ENCODE data around the gene BOD1L1.

The BOD1L1 gene

DNA sequence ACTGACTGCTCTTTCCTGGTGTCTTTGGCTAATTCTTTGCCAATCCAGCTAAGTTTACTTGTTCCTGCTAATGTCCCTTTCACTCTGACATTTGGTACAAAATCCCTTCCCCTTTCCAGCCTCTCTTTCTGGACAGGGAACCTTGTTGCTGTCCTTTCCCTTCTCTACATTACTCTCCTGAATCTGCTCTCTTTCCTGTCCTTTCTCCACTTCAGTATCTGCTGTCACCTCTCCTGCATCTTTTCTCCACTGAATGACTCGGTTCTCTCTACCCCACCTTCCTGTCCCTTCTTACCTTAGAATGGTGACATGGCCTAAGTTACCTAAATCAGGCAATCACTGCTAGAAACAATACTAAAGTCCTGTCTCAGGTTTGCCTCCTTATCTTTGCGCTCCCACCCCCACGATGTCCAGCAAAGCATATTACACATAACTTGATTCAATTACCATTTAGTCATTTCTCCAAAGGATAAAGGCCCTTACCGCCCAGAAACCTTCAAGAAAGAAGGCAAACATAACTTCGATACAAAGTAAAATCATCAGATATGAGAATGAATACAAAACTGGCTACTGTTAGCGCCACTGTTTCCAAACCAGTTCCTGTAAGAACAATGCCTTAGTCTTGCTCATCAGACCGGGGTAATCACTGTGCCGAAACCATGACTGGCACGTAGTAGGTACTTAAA lies 890 bp downstream of the BOD1L1 start:
- H3K27me3 ChIP-seq (replicated peaks; ENCODE audit: control insufficient read depth, insufficient read depth, low read length, poor library complexity, severe bottlenecking): no peaks in the 10 kb centered on the region
- no peak for DNase-seq
- H3K36me3 ChIP-seq (ENCODE audit: control insufficient read depth, insufficient read depth, low read length): no peaks in the 10 kb centered on the region
- H3K4me3 ChIP-seq (ENCODE audit: insufficient read depth, low read depth, low read length, poor library complexity, severe bottlenecking): peak overlapping the region; percentile 97
- H3K9me3 ChIP-seq (ENCODE audit: control insufficient read depth, low read length): no peaks in the 10 kb centered on the region
- H3K4me1 ChIP-seq (ENCODE audit: control insufficient read depth, insufficient read depth, low read length, poor library complexity, severe bottlenecking): peaks cover 5% of the 10 kb centered on the region
- H3K27ac ChIP-seq (ENCODE audit: insufficient read depth, low read length, poor library complexity, severe bottlenecking): peak overlapping the region; percentile 30

DNA sequence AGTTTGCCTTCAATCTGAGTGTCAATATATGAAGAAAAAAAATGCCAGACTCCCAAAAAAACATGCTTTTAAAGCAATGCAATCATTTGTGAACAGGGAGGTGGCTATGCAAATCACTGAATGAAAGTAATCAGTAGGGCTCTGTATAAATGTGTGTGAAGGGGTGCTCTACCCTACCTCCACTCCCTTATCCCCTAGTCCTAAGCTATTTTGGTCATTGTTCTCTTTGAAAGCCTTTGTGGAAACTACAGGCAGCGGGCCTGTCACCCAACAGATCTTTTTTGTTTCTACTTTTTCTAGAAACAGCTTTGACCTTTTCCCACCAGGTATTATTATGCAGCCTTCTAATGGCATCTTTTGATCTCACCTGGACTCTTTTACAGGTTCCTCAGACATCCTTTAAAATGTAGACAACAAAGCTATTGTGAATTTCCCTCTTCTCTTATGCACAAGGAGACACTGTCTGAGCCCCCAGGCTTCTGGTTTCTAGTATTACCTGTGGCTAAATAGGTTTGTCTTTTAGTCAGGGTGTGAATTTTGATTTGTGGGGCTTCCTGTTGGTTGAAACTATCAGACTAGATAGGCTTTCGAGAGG lies 9.2 kb downstream of the BOD1L1 start:
- no peak overlapping the region for H3K27ac ChIP-seq (ENCODE audit: insufficient read depth, low read length, poor library complexity, severe bottlenecking)
- no peak for DNase-seq
- H3K4me3 ChIP-seq (ENCODE audit: insufficient read depth, low read depth, low read length, poor library complexity, severe bottlenecking): no peak overlapping the region
- no peaks in the 10 kb centered on the region for H3K27me3 ChIP-seq (replicated peaks; ENCODE audit: control insufficient read depth, insufficient read depth, low read length, poor library complexity, severe bottlenecking)
- H3K9me3 ChIP-seq (ENCODE audit: control insufficient read depth, low read length): no peaks in the 10 kb centered on the region
- H3K36me3 ChIP-seq (ENCODE audit: control insufficient read depth, insufficient read depth, low read length): peaks cover 44% of the 10 kb centered on the region
- no peaks in the 10 kb centered on the region for H3K4me1 ChIP-seq (ENCODE audit: control insufficient read depth, insufficient read depth, low read length, poor library complexity, severe bottlenecking)

- Histone ChIP-seq H3K4me3 (ENCODE audit: insufficient read depth, low read depth, low read length, poor library complexity, severe bottlenecking) (no peak overlapping the region), H3K27me3 (replicated peaks; ENCODE audit: control insufficient read depth, insufficient read depth, low read length, poor library complexity, severe bottlenecking) (no peaks in the 10 kb centered on the region), H3K9me3 (ENCODE audit: control insufficient read depth, low read length) (no peaks in the 10 kb centered on the region), H3K4me1 (ENCODE audit: control insufficient read depth, insufficient read depth, low read length, poor library complexity, severe bottlenecking) (no peaks in the 10 kb centered on the region), H3K27ac (ENCODE audit: insufficient read depth, low read length, poor library complexity, severe bottlenecking) (no peak overlapping the region), H3K36me3 (ENCODE audit: control insufficient read depth, insufficient read depth, low read length) (peaks cover 48% of the 10 kb centered on the region)
- DNase-seq: no peak
Observed at GRCh38 chr4:13617801-13618200, 9.7 kb downstream of the BOD1L1 start.

GRCh38 chr4:13616597-13616996 lies 10.9 kb downstream of the BOD1L1 start:
- no peak overlapping the region for H3K4me3 ChIP-seq (ENCODE audit: insufficient read depth, low read depth, low read length, poor library complexity, severe bottlenecking)
- no peaks in the 10 kb centered on the region for H3K27me3 ChIP-seq (replicated peaks; ENCODE audit: control insufficient read depth, insufficient read depth, low read length, poor library complexity, severe bottlenecking)
- no peaks in the 10 kb centered on the region for H3K4me1 ChIP-seq (ENCODE audit: control insufficient read depth, insufficient read depth, low read length, poor library complexity, severe bottlenecking)
- H3K9me3 ChIP-seq (ENCODE audit: control insufficient read depth, low read length): no peaks in the 10 kb centered on the region
- H3K27ac ChIP-seq (ENCODE audit: insufficient read depth, low read length, poor library complexity, severe bottlenecking): no peak overlapping the region
- DNase-seq: no peak
- peaks cover 56% of the 10 kb centered on the region for H3K36me3 ChIP-seq (ENCODE audit: control insufficient read depth, insufficient read depth, low read length)

GRCh38 chr4:13615161-13615560 lies 12.4 kb downstream of the BOD1L1 start:
- Histone ChIP-seq H3K36me3 (ENCODE audit: control insufficient read depth, insufficient read depth, low read length) (peaks cover 70% of the 10 kb centered on the region), H3K27ac (ENCODE audit: insufficient read depth, low read length, poor library complexity, severe bottlenecking) (no peak overlapping the region), H3K4me1 (ENCODE audit: control insufficient read depth, insufficient read depth, low read length, poor library complexity, severe bottlenecking) (no peaks in the 10 kb centered on the region), H3K9me3 (ENCODE audit: control insufficient read depth, low read length) (no peaks in the 10 kb centered on the region), H3K27me3 (replicated peaks; ENCODE audit: control insufficient read depth, insufficient read depth, low read length, poor library complexity, severe bottlenecking) (no peaks in the 10 kb centered on the region), H3K4me3 (ENCODE audit: insufficient read depth, low read depth, low read length, poor library complexity, severe bottlenecking) (no peak overlapping the region)
- no peak for DNase-seq

GRCh38 chr4:13612569-13612968 lies 15.0 kb downstream of the BOD1L1 start:
- H3K27me3 ChIP-seq (replicated peaks; ENCODE audit: control insufficient read depth, insufficient read depth, low read length, poor library complexity, severe bottlenecking): no peaks in the 10 kb centered on the region
- H3K27ac ChIP-seq (ENCODE audit: insufficient read depth, low read length, poor library complexity, severe bottlenecking): no peak overlapping the region
- H3K36me3 ChIP-seq (ENCODE audit: control insufficient read depth, insufficient read depth, low read length): peaks cover 63% of the 10 kb centered on the region
- H3K9me3 ChIP-seq (ENCODE audit: control insufficient read depth, low read length): no peaks in the 10 kb centered on the region
- DNase-seq: no peak
- no peaks in the 10 kb centered on the region for H3K4me1 ChIP-seq (ENCODE audit: control insufficient read depth, insufficient read depth, low read length, poor library complexity, severe bottlenecking)
- H3K4me3 ChIP-seq (ENCODE audit: insufficient read depth, low read depth, low read length, poor library complexity, severe bottlenecking): no peak overlapping the region

DNA sequence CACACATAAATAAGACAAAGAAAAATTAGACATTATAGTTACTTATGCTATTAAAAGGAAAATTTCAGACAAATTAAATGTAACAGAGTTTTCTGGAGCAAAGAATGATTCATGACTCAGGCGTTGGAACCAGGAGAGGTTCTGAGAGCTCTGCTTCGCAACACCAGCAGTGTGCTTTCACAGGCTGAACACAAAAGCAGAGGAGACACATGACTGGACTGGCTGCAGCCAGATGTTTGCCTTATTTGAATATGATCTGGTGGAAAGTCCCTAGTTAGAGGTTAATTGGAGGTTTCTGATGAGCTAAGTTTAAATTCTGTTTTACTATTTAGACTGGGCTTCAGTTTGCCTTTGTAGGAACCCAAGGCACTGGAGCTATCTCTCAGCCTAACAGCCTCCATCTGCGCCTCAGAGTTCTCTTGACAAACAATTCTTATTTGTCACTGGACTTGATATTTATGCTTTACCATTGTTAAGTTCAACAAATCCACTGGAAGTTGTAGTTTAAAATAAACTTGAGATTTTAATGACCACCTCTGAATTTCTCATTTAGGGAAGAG lies 16.2 kb downstream of the BOD1L1 start:
- no peak overlapping the region for H3K27ac ChIP-seq (ENCODE audit: insufficient read depth, low read length, poor library complexity, severe bottlenecking)

DNA sequence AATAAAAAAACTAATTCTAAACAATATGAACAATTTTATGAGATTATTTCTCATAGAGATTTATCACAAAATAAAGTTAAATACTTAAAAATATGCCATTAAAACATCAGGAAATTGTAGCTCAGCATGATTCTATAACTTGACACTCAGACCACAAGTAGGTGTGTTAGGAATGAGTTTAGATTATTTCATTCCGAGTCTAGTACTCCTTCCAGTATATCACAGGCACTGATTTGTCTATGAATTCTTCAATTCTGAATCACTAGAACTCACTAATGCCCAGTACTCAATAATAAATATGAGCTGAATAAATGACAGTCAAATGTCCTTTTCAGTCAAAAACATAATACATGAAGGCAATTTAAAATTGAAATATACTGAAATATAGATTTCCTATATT lies 22.2 kb downstream of the BOD1L1 start:
- Histone ChIP-seq H3K4me3 (ENCODE audit: insufficient read depth, low read depth, low read length, poor library complexity, severe bottlenecking) (no peak overlapping the region), H3K9me3 (ENCODE audit: control insufficient read depth, low read length) (no peaks in the 10 kb centered on the region), H3K27ac (ENCODE audit: insufficient read depth, low read length, poor library complexity, severe bottlenecking) (no peak overlapping the region), H3K4me1 (ENCODE audit: control insufficient read depth, insufficient read depth, low read length, poor library complexity, severe bottlenecking) (no peaks in the 10 kb centered on the region), H3K27me3 (replicated peaks; ENCODE audit: control insufficient read depth, insufficient read depth, low read length, poor library complexity, severe bottlenecking) (no peaks in the 10 kb centered on the region), H3K36me3 (ENCODE audit: control insufficient read depth, insufficient read depth, low read length) (peaks cover 69% of the 10 kb centered on the region)
- no peak for DNase-seq

More for the DNA sequence above, 16.2 kb downstream of the BOD1L1 start:
- no peaks in the 10 kb centered on the region for H3K4me1 ChIP-seq (ENCODE audit: control insufficient read depth, insufficient read depth, low read length, poor library complexity, severe bottlenecking)
- no peak for DNase-seq
- H3K27me3 ChIP-seq (replicated peaks; ENCODE audit: control insufficient read depth, insufficient read depth, low read length, poor library complexity, severe bottlenecking): no peaks in the 10 kb centered on the region
- no peak overlapping the region for H3K4me3 ChIP-seq (ENCODE audit: insufficient read depth, low read depth, low read length, poor library complexity, severe bottlenecking)
- H3K9me3 ChIP-seq (ENCODE audit: control insufficient read depth, low read length): no peaks in the 10 kb centered on the region
- peaks cover 65% of the 10 kb centered on the region for H3K36me3 ChIP-seq (ENCODE audit: control insufficient read depth, insufficient read depth, low read length)

DNA sequence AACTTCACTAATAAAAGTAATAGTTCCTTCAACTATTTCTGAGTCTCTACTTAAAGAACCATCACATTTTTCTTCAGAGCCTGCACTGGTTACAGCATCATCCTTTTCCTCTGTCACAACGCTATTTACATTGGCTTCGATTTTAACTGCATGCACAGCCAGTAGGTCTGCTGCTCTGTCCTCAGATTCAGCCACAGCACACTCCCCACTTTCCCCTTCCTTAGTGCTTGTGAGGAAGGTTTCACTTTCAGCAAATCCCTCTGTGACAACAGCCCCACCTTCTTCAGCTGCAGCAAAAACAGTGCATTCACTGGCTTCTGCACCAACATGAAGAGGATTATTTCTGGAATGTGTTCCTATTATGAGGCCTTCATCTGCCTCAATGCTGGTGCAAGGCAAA lies 25.7 kb downstream of the BOD1L1 start:
- Histone ChIP-seq H3K9me3 (ENCODE audit: control insufficient read depth, low read length) (no peaks in the 10 kb centered on the region), H3K27me3 (replicated peaks; ENCODE audit: control insufficient read depth, insufficient read depth, low read length, poor library complexity, severe bottlenecking) (no peaks in the 10 kb centered on the region), H3K4me3 (ENCODE audit: insufficient read depth, low read depth, low read length, poor library complexity, severe bottlenecking) (no peak overlapping the region), H3K27ac (ENCODE audit: insufficient read depth, low read length, poor library complexity, severe bottlenecking) (no peak overlapping the region), H3K4me1 (ENCODE audit: control insufficient read depth, insufficient read depth, low read length, poor library complexity, severe bottlenecking) (no peaks in the 10 kb centered on the region), H3K36me3 (ENCODE audit: control insufficient read depth, insufficient read depth, low read length) (peaks cover 71% of the 10 kb centered on the region)
- DNase-seq: no peak

DNA sequence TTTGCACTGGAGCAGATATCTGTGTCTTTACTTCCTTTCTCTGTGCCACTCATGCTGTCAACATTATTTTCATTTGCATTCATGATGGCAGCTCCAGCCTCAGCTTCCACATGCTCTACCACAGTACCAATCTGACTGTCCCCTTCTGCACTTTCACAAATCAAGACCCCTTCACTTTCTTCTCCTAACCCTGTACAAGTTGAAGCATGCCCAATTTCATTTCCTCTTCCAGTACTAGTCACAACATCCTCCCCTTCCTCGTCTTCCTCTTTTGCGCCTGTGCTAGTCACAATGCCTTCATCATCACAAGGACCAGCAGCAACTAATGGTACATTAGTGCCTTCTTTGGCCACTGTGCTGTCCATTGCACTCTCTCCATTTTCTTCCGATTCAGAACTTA lies 26.5 kb downstream of the BOD1L1 start:
- no peak overlapping the region for H3K27ac ChIP-seq (ENCODE audit: insufficient read depth, low read length, poor library complexity, severe bottlenecking)
- H3K9me3 ChIP-seq (ENCODE audit: control insufficient read depth, low read length): no peaks in the 10 kb centered on the region
- H3K4me3 ChIP-seq (ENCODE audit: insufficient read depth, low read depth, low read length, poor library complexity, severe bottlenecking): no peak overlapping the region
- DNase-seq: no peak
- H3K27me3 ChIP-seq (replicated peaks; ENCODE audit: control insufficient read depth, insufficient read depth, low read length, poor library complexity, severe bottlenecking): no peaks in the 10 kb centered on the region
- peaks cover 65% of the 10 kb centered on the region for H3K36me3 ChIP-seq (ENCODE audit: control insufficient read depth, insufficient read depth, low read length)
- no peaks in the 10 kb centered on the region for H3K4me1 ChIP-seq (ENCODE audit: control insufficient read depth, insufficient read depth, low read length, poor library complexity, severe bottlenecking)

All from effector memory CD4-positive, alpha-beta T cell (primary cell).